Vagina (tissue), 2 donors: ENCODE results near the gene ADCY5.
A peak's percentile ranks its signal among the peaks of the same experiment; 100 is the strongest.

Experiments
- CTCF ChIP-seq, 3 experiments: fragments of 450-650 bp in 2 of 3; fragments of 200-600 bp in 1 of 3; sonication (generic) in 1 of 3; IDR thresholded peaks; one replicate each; pipeline ENCODE4 v1.5.1; 2017 to 2019; ENCODE audit warnings: antibody characterized with exemption in 3 of 3, mild to moderate bottlenecking in 2 of 3, moderate library complexity in 2 of 3
- POLR2AphosphoS5 ChIP-seq, 2 donors: sonication (generic); formaldehyde crosslinking; IDR thresholded peaks; one replicate each; pipeline ENCODE4 v1.9.0; 2017; ENCODE audit warnings: antibody characterized with exemption in 2 of 2, mild to moderate bottlenecking in 2 of 2, low read depth in 1 of 2; ENCODE audit not compliant: insufficient read depth in 1 of 2

- TF ChIP-seq CTCF (IDR thresholded peaks at IDR 0.05) (no peak), POLR2AphosphoS5 (IDR thresholded peaks at IDR 0.05; ENCODE audit: insufficient read depth in 1 of 2, low read depth in 1 of 2) (peak in 1 of 2 donors; percentile 52)
Measured at GRCh38 chr3:123406598-123406997, 42.3 kb downstream of the ADCY5 start.
